Measurements from ENCODE around the gene CDC42EP2.
"Not testable (repeated sequence)": the region's sequence is repeated elsewhere in the genome, so short reads cannot be mapped to it uniquely, and the experiment has no call there.

The CDC42EP2 gene

DNA sequence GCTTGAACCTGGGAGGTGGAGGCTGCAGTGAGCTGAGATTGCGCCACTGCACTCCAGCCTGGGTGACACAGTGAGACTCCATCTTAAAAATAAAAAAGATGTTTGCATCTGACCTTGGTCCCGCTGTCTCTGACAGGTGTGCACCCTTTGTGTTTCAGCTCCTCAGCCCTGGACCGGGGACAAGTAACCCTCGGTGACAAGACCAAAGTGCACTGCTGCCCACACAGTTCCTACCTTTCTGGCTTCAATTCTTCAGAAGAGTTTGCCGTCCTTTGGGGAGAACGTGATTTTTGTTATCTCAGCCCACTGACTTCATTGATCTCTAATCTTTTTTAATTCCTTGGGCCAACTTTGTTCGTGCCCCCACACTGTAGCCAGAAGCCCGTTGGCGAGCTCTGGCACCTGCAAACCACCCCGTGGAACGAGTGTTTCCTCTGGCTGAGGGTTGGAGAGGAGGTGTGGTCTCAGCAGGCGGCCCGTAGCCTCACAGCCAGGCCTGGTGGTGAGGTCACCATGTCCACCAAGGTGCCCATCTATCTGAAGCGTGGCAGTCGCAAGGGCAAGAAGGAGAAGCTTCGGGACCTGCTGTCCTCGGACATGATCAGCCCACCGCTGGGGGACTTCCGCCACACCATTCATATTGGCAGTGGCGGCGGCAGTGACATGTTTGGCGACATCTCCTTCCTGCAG is 5.9 kb downstream of the CDC42EP2 start:
- DNase-seq = no peak

GRCh38 chr11:65321076-65321475 is 6.4 kb downstream of the CDC42EP2 start:
- DNase-seq = no peak

GRCh38 chr11:65321828-65322485 is 7.3 kb downstream of the CDC42EP2 start:
- no peak for DNase-seq

DNA sequence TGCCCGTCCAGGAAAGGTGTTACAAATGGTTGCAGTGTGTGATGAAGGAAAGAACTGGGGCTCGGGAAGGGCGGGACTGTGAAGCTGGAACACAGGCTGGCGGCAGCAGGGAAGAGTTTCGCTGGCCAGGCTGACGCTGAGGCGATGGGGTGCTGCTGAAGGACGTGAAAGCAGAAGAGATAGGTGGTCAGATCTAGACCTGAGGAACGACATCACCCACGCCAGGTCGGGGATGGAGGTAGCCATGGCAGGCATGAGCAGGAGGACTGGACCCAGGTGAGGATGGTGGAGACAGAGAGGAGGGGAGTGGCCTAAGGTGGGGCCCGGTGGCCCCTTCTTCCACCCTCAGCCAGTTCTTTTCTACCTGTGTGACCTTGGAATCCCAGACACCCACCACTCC is 9.1 kb downstream of the CDC42EP2 start:
- no peak for DNase-seq

- no peak for DNase-seq
Observed at GRCh38 chr11:65325435-65325834, 10.8 kb downstream of the CDC42EP2 start.

GRCh38 chr11:65327021-65327420 is 12.4 kb downstream of the CDC42EP2 start:
- DNase-seq = no peak

GRCh38 chr11:65329478-65329877 is 14.8 kb downstream of the CDC42EP2 start:
- DNase-seq = peak in 2 of 4 experiments; percentile 41 to 49

- DNase-seq = peak; percentile 94 to 98 (median 96)
Observed at GRCh38 chr11:65329944-65330403, 15.3 kb downstream of the CDC42EP2 start.

DNA sequence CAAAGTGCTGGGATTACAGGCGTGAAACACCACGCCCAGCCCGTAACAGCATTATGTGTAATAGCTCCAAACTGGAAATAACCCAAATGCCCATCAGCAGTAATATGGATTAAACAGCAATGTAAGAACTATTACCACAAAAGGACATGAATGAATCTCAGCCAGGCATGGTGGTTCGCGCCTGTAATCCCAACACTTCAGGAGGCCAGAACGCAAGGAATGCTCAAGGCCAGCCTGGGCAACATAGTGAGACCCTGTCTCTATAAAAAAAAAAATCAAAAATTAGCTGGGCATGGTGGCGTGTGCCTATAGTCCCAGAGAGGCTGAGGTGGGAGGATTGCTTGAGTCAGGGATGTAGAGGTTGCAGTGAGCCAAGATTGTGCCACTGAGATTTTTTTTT is 15.9 kb downstream of the CDC42EP2 start:
- DNase-seq = no peak

DNA sequence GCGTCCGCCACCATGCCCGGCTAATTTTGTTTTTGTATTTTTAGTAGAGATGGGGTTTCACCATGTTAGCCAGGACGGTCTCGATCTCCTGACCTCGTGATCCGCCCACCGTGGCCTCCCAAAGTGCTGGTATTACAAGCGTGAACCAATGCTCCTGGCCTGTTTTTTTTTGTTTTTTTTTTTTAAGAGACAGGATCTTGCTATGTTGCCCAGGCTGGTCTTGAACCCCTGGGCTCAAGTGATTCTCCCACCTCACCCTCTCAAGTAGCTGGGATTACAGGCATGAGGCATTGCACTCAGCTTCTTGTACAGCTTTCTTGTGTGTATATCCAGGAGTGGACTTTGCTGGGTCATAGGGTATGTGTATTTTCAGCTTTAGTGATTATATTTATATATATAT is 17.9 kb downstream of the CDC42EP2 start:
- DNase-seq = not testable (repeated sequence)

- DNase-seq = no peak
Observed at GRCh38 chr11:65334696-65335295, 20.1 kb downstream of the CDC42EP2 start.

DNA sequence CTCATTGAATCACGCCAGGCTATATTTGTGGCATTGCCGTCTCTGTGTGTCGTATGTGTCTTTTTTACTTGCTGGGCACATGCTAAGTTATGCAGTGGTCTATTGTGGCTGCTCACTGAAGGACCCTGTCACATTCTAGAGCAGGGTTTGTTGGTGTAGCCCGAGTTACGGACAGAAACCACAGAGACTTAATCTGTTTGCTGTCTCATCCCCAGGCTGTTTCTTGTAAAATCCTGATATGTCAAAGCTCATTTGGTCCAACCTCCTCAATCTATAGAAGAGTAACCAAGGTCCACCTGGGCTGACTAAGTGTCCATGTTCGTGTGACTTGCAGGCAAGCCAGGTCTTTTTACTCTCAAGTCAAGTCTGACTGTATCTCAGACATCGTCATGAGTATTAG is 24.0 kb downstream of the CDC42EP2 start:
- no peak for DNase-seq

DNA sequence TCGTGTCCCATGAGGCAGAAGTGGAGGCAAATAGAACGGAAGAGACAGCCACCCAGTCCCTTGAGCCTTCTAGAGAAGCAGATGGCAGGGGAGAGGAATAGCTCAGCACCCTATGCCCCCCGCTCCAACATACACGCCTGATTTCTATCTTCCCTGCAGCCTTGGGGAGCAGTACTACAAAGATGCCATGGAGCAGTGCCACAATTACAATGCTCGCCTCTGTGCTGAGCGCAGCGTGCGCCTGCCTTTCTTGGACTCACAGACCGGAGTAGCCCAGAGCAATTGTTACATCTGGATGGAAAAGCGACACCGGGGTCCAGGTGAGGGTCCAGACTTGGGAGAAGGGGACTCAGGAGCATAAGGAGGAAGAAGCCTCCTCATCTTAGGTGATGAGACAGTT is 25.6 kb downstream of the CDC42EP2 start:
- DNase-seq = no peak

- DNase-seq = peak; percentile 35 to 71 (median 70)
Observed at GRCh38 chr11:65341856-65342255, 27.2 kb downstream of the CDC42EP2 start.

- no peak for DNase-seq
Observed at GRCh38 chr11:65351511-65351910, 36.8 kb downstream of the CDC42EP2 start.

DNA sequence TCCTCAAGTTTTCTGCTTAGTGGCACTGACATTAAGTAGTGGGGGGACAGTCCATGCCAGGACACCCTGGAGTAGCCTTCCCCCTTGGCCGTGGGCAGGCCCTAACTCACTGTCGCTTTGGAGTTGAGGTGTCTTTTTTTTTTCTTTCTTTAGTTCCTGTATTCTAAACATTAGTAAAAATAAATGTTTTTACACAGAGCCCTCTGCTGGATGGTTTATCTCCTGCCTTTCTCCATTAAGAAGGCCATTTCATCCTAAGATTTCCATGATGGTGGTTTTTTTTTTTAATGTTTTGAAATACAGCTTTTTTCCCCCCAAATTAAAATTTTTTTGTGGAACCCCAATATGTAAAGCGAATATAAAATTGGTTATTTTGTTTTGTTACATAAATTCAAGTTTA is 38.1 kb downstream of the CDC42EP2 start:
- peak; percentile 37 to 63 (median 48) for DNase-seq

- DNase-seq = no peak
Observed at GRCh38 chr11:65353376-65353775, 38.7 kb downstream of the CDC42EP2 start.

GRCh38 chr11:65353900-65354264 is 39.2 kb downstream of the CDC42EP2 start:
- DNase-seq = no peak

DNA sequence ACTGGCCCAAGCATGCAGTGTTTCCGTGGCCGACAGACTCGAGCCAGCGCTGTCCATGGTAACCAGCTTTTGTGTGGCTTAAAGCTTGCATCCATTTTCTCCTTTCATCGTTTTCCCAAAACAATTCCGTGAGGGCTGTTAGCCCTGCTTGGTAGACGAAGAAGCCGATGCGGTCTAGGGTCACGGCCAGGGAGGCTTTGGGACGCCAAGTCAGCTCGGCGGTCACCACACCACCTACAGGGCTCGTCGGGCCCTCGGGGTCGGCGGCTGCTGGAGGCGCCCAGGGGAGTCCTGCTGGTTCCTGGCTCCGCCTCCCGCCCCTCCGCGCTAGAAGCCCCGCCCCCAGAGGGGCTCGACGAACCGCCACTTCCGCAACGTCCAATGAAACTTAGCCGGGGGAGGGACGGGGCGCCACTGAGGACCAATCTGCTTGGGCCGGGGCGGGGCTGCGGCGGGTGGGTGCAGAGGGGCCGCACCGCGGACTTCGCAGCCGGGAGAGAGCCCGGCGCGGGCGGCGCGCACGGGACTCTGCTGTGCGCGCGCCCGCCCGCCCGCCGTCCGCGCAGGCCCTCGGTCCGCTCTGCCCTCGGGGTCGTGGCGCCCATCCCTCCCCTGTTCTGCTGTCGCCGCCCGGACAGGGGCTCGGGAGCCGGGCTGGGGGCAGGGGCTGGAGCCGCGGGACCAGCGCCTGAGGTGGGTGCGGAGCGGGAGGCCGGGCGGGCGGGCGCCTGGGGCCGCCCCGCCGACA is 39.8 kb downstream of the CDC42EP2 start, which contains the start of gene TIGD3:
Gene TIGD3, plus strand, starts transcription at position 487 of the 748 bp plus-strand sequence. CDS start 1,058 bp downstream, outside the sequence.
- DNase-seq = peak; percentile 95 to 98 (median 96)

GRCh38 chr11:65355013-65355775 is 40.5 kb downstream of the CDC42EP2 start:
- peak; percentile 26 to 68 (median 56) for DNase-seq

DNA sequence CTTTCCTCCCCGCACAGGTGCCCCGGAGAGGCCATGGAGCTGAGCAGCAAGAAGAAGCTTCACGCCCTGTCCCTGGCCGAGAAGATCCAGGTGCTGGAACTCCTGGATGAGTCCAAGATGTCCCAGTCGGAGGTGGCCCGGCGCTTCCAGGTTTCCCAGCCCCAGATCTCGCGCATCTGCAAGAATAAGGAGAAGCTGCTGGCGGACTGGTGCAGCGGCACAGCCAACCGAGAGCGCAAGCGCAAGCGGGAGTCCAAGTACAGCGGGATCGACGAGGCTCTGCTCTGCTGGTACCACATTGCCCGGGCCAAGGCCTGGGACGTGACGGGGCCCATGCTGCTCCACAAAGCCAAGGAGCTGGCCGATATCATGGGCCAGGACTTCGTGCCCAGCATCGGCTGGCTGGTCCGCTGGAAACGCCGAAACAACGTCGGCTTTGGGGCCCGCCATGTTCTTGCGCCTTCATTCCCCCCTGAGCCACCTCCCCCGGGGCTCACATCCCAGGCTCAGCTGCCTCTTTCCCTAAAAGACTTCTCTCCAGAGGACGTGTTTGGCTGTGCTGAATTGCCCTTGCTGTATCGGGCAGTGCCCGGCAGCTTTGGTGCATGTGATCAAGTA is 41.2 kb downstream of the CDC42EP2 start:
- DNase-seq = peak in 1 of 4 experiments; percentile 12
